Transverse colon (tissue), 4 donors: Measurements from ENCODE around the gene ENHO. TPM values are rescaled to one million over a fixed set of nuclear protein-coding genes. Genes with fewer than 3 reads are reported as not detected.

ENCODE experiments used
- DNase-seq: peaks from one replicate; pipeline ENCODE4 v3.0.0-alpha.2; 2019
- H3K27ac ChIP-seq, 4 donors: fragments of 200-600 bp; sonication (generic); 2 replicates each; pipeline ENCODE4 v1.5.1; 2016 to 2018; ENCODE audit warnings: inconsistent platforms in 4 of 4
- H3K27me3 ChIP-seq: fragments of 200-600 bp; sonication (generic); 2 replicates; pipeline ENCODE4 v1.5.1; 2017; ENCODE audit warnings: inconsistent platforms
- H3K36me3 ChIP-seq, 4 donors: fragments of 200-600 bp; sonication (generic); 2 replicates each; pipeline ENCODE4 v1.5.1; 2017 to 2019; ENCODE audit warnings: inconsistent platforms in 4 of 4
- H3K4me1 ChIP-seq, 4 donors: fragments of 200-600 bp; sonication (generic); 2 replicates each; pipeline ENCODE4 v1.5.1; 2017 to 2020; ENCODE audit warnings: inconsistent platforms in 4 of 4
- H3K4me3 ChIP-seq, 4 donors: fragments of 200-600 bp; sonication (generic); 1 replicate in 1 of 4; 2 replicates in 3 of 4; pipeline versions ENCODE4 v1.5.1 to v1.6.1; 2017 to 2019; ENCODE audit warnings: inconsistent platforms in 4 of 4
- H3K9me3 ChIP-seq, 2 donors: fragments of 200-600 bp; sonication (generic); 2 replicates each; pipeline ENCODE4 v1.5.1; 2017 to 2019; ENCODE audit warnings: inconsistent platforms in 2 of 2
- EP300 ChIP-seq: sonication (generic); formaldehyde crosslinking; IDR thresholded peaks from one replicate; pipeline ENCODE4 v1.6.1; 2017; ENCODE audit warnings: antibody characterized with exemption, low read depth
- POLR2A ChIP-seq: fragments of 450-650 bp; IDR thresholded peaks from one replicate; pipeline ENCODE4 v1.6.1; 2016; ENCODE audit warnings: antibody characterized with exemption, mild to moderate bottlenecking, moderate library complexity
- POLR2AphosphoS5 ChIP-seq, 3 donors: sonication (generic); formaldehyde crosslinking; IDR thresholded peaks; one replicate each; pipeline ENCODE4 v1.6.1; 2016; ENCODE audit warnings: antibody characterized with exemption in 3 of 3
- WGBS, 2 donors: methylation state at CpG; one replicate each; pipeline ENCODE4 v1.1.5; 2018; ENCODE audit warnings: low coverage in 1 of 2; 5-methylcytosine and 5-hydroxymethylcytosine counted together
- in situ Hi-C, 4 donors: fragments of 200-750 bp; cut with MboI; loops; one replicate each; pipeline versions ENCODE4 v1.15.0 to v1.15.1; 2017; ENCODE audit warnings: low sequenced_read_pairs in 3 of 4, low pct_ligation_motif_present in 1 of 4, low pct_unique_long_range_greater_than_20kb in 1 of 4
- intact Hi-C: fragments of 100-400 bp; cut with DNase I; formaldehyde crosslinking; loops from one replicate; pipeline ENCODE4 v1.15.1; 2023; ENCODE audit warnings: low total_unique reads
- total RNA-seq, 4 donors: library from RNA; depleted of rRNA; stranded (reverse); fragments of >200 nt; gene quantifications; one replicate each; pipeline ENCODE4 v1.1.0, GENCODE V29; 2016
- TF ChIP-seq, protein P1 (sequence below), 5 experiments: fragments of 200-600 bp in 3 of 5; fragments of 450-650 bp in 2 of 5; sonication (generic) in 3 of 5; IDR thresholded peaks; 1 replicate in 2 of 5; 2 replicates in 3 of 5; pipeline ENCODE4 v1.5.1; 2016 to 2017; ENCODE audit warnings: antibody characterized with exemption in 5 of 5, inconsistent platforms in 3 of 5, mild to moderate bottlenecking in 2 of 5, moderate library complexity in 1 of 5

Gene ENHO
- total RNA-seq, 4 donors from 2014 or later: 1.4 to 1.7 TPM; not detected in 2

DNA sequence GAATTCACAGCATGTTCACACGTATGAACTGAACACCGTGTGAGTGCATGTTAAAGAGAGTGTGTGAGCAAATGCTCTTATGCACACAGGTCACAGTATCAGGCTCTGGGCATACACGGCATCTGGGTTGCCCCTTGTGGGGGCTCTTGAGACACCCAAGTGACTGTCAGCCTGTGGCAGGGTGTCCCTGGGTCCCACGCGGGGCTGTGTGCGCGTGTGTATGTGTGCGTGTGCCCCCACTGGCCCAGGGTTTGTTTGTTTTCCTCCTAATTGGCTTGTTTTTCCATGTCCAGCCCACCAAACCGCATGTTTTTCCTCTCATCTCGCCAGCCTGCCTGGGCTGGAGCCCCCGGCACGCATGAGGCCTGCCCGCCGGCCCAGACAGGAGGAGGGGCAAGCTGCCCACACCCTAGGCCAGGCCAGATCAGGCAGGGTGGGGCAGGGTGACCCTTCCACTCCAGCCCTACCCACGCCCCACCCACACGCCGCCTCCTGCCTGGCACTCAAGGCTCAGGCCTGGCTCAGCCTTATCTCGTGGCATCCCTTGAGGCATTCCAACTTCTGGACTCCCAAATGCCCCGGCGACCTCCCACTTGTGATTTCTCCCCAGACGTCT is 37.9 kb upstream of the ENHO start:
- H3K4me3 ChIP-seq: no peak overlapping the region
- intact Hi-C loops: no loop called here
- no peak for TF ChIP-seq POLR2AphosphoS5 (IDR thresholded peaks at IDR 0.05)
- no peak for TF ChIP-seq EP300
- TF ChIP-seq, protein P1, sequence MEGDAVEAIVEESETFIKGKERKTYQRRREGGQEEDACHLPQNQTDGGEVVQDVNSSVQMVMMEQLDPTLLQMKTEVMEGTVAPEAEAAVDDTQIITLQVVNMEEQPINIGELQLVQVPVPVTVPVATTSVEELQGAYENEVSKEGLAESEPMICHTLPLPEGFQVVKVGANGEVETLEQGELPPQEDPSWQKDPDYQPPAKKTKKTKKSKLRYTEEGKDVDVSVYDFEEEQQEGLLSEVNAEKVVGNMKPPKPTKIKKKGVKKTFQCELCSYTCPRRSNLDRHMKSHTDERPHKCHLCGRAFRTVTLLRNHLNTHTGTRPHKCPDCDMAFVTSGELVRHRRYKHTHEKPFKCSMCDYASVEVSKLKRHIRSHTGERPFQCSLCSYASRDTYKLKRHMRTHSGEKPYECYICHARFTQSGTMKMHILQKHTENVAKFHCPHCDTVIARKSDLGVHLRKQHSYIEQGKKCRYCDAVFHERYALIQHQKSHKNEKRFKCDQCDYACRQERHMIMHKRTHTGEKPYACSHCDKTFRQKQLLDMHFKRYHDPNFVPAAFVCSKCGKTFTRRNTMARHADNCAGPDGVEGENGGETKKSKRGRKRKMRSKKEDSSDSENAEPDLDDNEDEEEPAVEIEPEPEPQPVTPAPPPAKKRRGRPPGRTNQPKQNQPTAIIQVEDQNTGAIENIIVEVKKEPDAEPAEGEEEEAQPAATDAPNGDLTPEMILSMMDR (IDR thresholded peaks at IDR 0.05): no peak
- no peak for TF ChIP-seq POLR2A
- H3K9me3 ChIP-seq: no peaks in the 10 kb centered on the region
- DNase-seq: peak; percentile 78
- peaks cover 18% of the 10 kb centered on the region for H3K27me3 ChIP-seq
- in situ Hi-C loops: no loop called here
- 31 to 54% methylated on average over 4 to 21 of the region's 21 CpGs for WGBS, 2 donors
- H3K4me1 ChIP-seq: peaks cover 0 to 26% (median 19%) of the 10 kb centered on the region in 4 donors
- no peaks in the 10 kb centered on the region for H3K36me3 ChIP-seq
- peak overlapping the region; percentile 44 to 70 (median 54) for H3K27ac ChIP-seq

- in situ Hi-C loops: no loop called here
- peak overlapping the region; percentile 44 to 70 (median 65) for H3K27ac ChIP-seq
- WGBS, 2 donors: 16% methylated on average over 3 to 17 of the region's 21 CpGs
- no peak for TF ChIP-seq EP300
- TF ChIP-seq, protein P1 (IDR thresholded peaks at IDR 0.05): no peak
- peak; percentile 39 for TF ChIP-seq POLR2A
- peak in 2 of 3 donors; percentile 22 to 44 for TF ChIP-seq POLR2AphosphoS5 (IDR thresholded peaks at IDR 0.05)
- DNase-seq: peak; percentile 60
- peaks cover 0 to 26% (median 19%) of the 10 kb centered on the region in 4 donors for H3K4me1 ChIP-seq
- H3K36me3 ChIP-seq: no peaks in the 10 kb centered on the region
- intact Hi-C loops: no loop called here
- peaks cover 18% of the 10 kb centered on the region for H3K27me3 ChIP-seq
- no peaks in the 10 kb centered on the region for H3K9me3 ChIP-seq
- peak overlapping the region in 1 of 4 donors; percentile 13 for H3K4me3 ChIP-seq
Observed at GRCh38 chr9:34559624-34560455, 37.0 kb upstream of the ENHO start.

- H3K27me3 ChIP-seq: peaks cover 18% of the 10 kb centered on the region
- no peak for DNase-seq
- TF ChIP-seq POLR2A (no peak), POLR2AphosphoS5 (IDR thresholded peaks at IDR 0.05) (no peak), EP300 (no peak)
- TF ChIP-seq, protein P1 (IDR thresholded peaks at IDR 0.05): no peak
- intact Hi-C loops (no loop called here), in situ Hi-C loops (no loop called here)
- 61% methylated on average over 17 of the region's 17 CpGs; no CpG with 5 or more reads in 1 of the 2 donors for WGBS, 2 donors
- H3K27ac ChIP-seq: peak overlapping the region in 1 of 4 donors; percentile 61
- no peaks in the 10 kb centered on the region for H3K9me3 ChIP-seq
- no peaks in the 10 kb centered on the region for H3K36me3 ChIP-seq
- no peak overlapping the region for H3K4me3 ChIP-seq
- H3K4me1 ChIP-seq: peaks cover 0 to 26% (median 19%) of the 10 kb centered on the region in 4 donors
Observed at GRCh38 chr9:34558919-34559623, 36.3 kb upstream of the ENHO start.

GRCh38 chr9:34558364-34558763 is 35.6 kb upstream of the ENHO start:
- intact Hi-C loops: no loop called here
- no peak overlapping the region for H3K27ac ChIP-seq

More at GRCh38 chr9:34558364-34558763, 35.6 kb upstream of the ENHO start:
- 77% methylated on average over 9 of the region's 9 CpGs; no CpG with 5 or more reads in 1 of the 2 donors for WGBS, 2 donors
- H3K9me3 ChIP-seq: no peaks in the 10 kb centered on the region
- in situ Hi-C loops: no loop called here
- H3K36me3 ChIP-seq: no peaks in the 10 kb centered on the region
- no peak for DNase-seq
- peaks cover 0 to 26% (median 19%) of the 10 kb centered on the region in 4 donors for H3K4me1 ChIP-seq
- TF ChIP-seq EP300 (no peak), POLR2AphosphoS5 (IDR thresholded peaks at IDR 0.05) (no peak), POLR2A (no peak)
- TF ChIP-seq, protein P1 (IDR thresholded peaks at IDR 0.05): no peak
- H3K4me3 ChIP-seq: no peak overlapping the region
- H3K27me3 ChIP-seq: peaks cover 18% of the 10 kb centered on the region
